SK-N-MC (cell line): Measurements from ENCODE around the gene PGD.

Experiments
- EZH2 ChIP-seq: fragments of 200-600 bp; sonication (generic); IDR thresholded peaks from one replicate; pipeline ENCODE4 v1.6.1; 2017; ENCODE audit warnings: antibody characterized with exemption
- FOXP2 ChIP-seq: optimal IDR thresholded peaks from 2 replicates; pipeline ENCODE3; 2011; ENCODE audit warnings: mild to moderate bottlenecking, moderate library complexity; ENCODE audit not compliant: insufficient read depth; ENCODE audit errors: extremely low read length, control extremely low read depth
- POLR2AphosphoS5 ChIP-seq: IDR thresholded peaks from 2 replicates; pipeline ENCODE4 v1.6.1; 2012; ENCODE audit warnings: mild to moderate bottlenecking, low read depth, low read length, borderline replicate concordance

GRCh38 chr1:10429868-10430215 is 31.0 kb downstream of the PGD start:
- no peak for TF ChIP-seq POLR2AphosphoS5
- TF ChIP-seq EZH2 = no peak
- no peak for TF ChIP-seq FOXP2
